GM18505 (cell line): Measurements from ENCODE around the gene PGM1.
A peak's percentile ranks its signal among the peaks of the same experiment; 100 is the strongest.
"Not testable (repeated sequence)": the region's sequence is repeated elsewhere in the genome, so short reads cannot be mapped to it uniquely, and the experiment has no call there.

Source experiments
- ATAC-seq: cut with Tn5 transposase; IDR thresholded peaks from one replicate; pipeline ENCODE4 v1.9.1; 2021; ENCODE audit not compliant: unreplicated experiment
- POLR2A ChIP-seq: IDR thresholded peaks from 4 replicates; pipeline ENCODE4 v1.6.1; 2011; ENCODE audit warnings: borderline replicate concordance; ENCODE audit not compliant: insufficient read depth, insufficient read length; ENCODE audit errors: extremely low read depth

The PGM1 gene

GRCh38 chr1:63575340-63575826 is 17.8 kb upstream of the PGM1 start:
- TF ChIP-seq POLR2A, result no peak
- ATAC-seq, result no peak

- ATAC-seq, result not testable (repeated sequence)
Observed at GRCh38 chr1:63586326-63586725, 6.9 kb upstream of the PGM1 start.

- ATAC-seq, result no peak
- TF ChIP-seq POLR2A, result no peak
Observed at GRCh38 chr1:63590166-63590560, 3.0 kb upstream of the PGM1 start.

- TF ChIP-seq POLR2A, result no peak
- ATAC-seq, result no peak
Observed at GRCh38 chr1:63592536-63593302, 492 bp upstream of the PGM1 start.

GRCh38 chr1:63593886-63594605 is 835 bp downstream of the PGM1 start:
- no peak for TF ChIP-seq POLR2A
- peak; percentile 40 for ATAC-seq

- ATAC-seq, result no peak
- no peak for TF ChIP-seq POLR2A
Observed at GRCh38 chr1:63595435-63595834, 2.2 kb downstream of the PGM1 start.

GRCh38 chr1:63599799-63600198 is 6.6 kb downstream of the PGM1 start:
- ATAC-seq, result no peak
- no peak for TF ChIP-seq POLR2A

GRCh38 chr1:63600248-63600647 is 7.0 kb downstream of the PGM1 start:
- ATAC-seq, result no peak
- no peak for TF ChIP-seq POLR2A

GRCh38 chr1:63601061-63601460 is 7.8 kb downstream of the PGM1 start:
- no peak for TF ChIP-seq POLR2A
- no peak for ATAC-seq

GRCh38 chr1:63601463-63601862 is 8.3 kb downstream of the PGM1 start:
- ATAC-seq, result no peak
- no peak for TF ChIP-seq POLR2A

- no peak for TF ChIP-seq POLR2A
- ATAC-seq, result no peak
Observed at GRCh38 chr1:63601912-63602311, 8.7 kb downstream of the PGM1 start.

GRCh38 chr1:63602629-63603028 is 9.4 kb downstream of the PGM1 start:
- ATAC-seq, result no peak
- no peak for TF ChIP-seq POLR2A

GRCh38 chr1:63603810-63604209 is 10.6 kb downstream of the PGM1 start:
- no peak for ATAC-seq
- no peak for TF ChIP-seq POLR2A

- ATAC-seq, result no peak
- TF ChIP-seq POLR2A, result no peak
Observed at GRCh38 chr1:63607322-63607721, 14.1 kb downstream of the PGM1 start.
